BE2C (cell line): ENCODE measurements around the gene CDKN3.
A peak's percentile ranks its signal among the peaks of the same experiment; 100 is the strongest.
"Not testable (repeated sequence)": the region's sequence is repeated elsewhere in the genome, so short reads cannot be mapped to it uniquely, and the experiment has no call there.

ENCODE experiments used
- DNase-seq: peaks from one replicate; pipeline ENCODE4 v3.0.0-alpha.2; 2020
- H3K27me3 ChIP-seq: fragments of 250-450 bp; sonication (Bioruptor Pico); 2 replicates; pipeline ENCODE4 v1.5.1; 2020; ENCODE audit warnings: mild to moderate bottlenecking
- H3K36me3 ChIP-seq: fragments of 250-450 bp; sonication (Bioruptor Pico); 2 replicates; pipeline ENCODE4 v1.5.1; 2020; ENCODE audit warnings: mild to moderate bottlenecking
- H3K4me1 ChIP-seq: fragments of 250-450 bp; sonication (Bioruptor Pico); 2 replicates; pipeline ENCODE4 v1.5.1; 2020
- H3K4me3 ChIP-seq: 2 replicates; pipeline ENCODE4 v1.5.1; 2011; ENCODE audit warnings: low read depth, low read length
- H3K9me3 ChIP-seq: fragments of 250-450 bp; sonication (Bioruptor Pico); 2 replicates; pipeline ENCODE4 v1.5.1; 2020
- TF ChIP-seq, protein P1 (sequence below): IDR thresholded peaks from 2 replicates; pipeline ENCODE4 v1.5.1; 2012; ENCODE audit warnings: mild to moderate bottlenecking, low read depth, low read length

Gene CDKN3

DNA sequence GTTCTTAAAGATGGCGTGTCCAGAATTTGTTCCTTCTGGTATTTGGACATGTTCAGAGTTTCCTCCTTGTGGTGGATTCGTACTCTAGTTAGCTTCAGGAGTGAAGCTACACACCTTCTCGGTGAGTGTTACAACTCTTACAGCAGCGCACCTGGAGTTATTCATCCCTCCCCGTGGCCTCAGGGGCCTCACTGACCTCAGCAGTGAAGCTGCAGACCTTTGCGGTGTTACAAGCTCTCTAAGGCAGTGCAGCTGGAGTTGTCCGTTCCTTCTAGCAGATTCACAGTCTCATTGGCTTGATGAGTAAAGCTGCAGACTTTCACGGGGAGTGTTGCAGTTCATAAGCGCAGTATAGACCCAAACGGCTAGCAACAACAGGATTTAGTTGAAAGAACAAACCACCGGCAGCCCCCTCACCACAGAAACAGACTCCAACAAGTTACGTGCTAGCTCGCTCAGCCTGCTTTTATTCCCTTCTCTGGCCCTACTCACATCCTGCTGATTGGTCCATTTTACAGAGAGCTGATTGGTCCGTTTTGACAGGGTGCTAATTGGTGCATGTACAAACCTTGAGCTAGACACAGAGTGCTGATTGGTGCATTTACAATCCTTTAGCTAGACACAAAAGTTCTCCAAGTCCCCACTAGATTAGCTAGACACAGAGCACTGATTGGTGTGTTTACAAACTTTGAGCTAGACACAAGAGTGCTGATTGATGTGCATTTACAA is 4.5 kb upstream of the CDKN3 start:
- no peaks in the 10 kb centered on the region for H3K36me3 ChIP-seq
- H3K4me1 ChIP-seq, result no peaks in the 10 kb centered on the region
- no peak for DNase-seq
- H3K4me3 ChIP-seq, result no peak overlapping the region
- TF ChIP-seq, protein P1, sequence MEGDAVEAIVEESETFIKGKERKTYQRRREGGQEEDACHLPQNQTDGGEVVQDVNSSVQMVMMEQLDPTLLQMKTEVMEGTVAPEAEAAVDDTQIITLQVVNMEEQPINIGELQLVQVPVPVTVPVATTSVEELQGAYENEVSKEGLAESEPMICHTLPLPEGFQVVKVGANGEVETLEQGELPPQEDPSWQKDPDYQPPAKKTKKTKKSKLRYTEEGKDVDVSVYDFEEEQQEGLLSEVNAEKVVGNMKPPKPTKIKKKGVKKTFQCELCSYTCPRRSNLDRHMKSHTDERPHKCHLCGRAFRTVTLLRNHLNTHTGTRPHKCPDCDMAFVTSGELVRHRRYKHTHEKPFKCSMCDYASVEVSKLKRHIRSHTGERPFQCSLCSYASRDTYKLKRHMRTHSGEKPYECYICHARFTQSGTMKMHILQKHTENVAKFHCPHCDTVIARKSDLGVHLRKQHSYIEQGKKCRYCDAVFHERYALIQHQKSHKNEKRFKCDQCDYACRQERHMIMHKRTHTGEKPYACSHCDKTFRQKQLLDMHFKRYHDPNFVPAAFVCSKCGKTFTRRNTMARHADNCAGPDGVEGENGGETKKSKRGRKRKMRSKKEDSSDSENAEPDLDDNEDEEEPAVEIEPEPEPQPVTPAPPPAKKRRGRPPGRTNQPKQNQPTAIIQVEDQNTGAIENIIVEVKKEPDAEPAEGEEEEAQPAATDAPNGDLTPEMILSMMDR, result no peak
- H3K9me3 ChIP-seq, result no peaks in the 10 kb centered on the region
- H3K27me3 ChIP-seq, result no peaks in the 10 kb centered on the region

DNA sequence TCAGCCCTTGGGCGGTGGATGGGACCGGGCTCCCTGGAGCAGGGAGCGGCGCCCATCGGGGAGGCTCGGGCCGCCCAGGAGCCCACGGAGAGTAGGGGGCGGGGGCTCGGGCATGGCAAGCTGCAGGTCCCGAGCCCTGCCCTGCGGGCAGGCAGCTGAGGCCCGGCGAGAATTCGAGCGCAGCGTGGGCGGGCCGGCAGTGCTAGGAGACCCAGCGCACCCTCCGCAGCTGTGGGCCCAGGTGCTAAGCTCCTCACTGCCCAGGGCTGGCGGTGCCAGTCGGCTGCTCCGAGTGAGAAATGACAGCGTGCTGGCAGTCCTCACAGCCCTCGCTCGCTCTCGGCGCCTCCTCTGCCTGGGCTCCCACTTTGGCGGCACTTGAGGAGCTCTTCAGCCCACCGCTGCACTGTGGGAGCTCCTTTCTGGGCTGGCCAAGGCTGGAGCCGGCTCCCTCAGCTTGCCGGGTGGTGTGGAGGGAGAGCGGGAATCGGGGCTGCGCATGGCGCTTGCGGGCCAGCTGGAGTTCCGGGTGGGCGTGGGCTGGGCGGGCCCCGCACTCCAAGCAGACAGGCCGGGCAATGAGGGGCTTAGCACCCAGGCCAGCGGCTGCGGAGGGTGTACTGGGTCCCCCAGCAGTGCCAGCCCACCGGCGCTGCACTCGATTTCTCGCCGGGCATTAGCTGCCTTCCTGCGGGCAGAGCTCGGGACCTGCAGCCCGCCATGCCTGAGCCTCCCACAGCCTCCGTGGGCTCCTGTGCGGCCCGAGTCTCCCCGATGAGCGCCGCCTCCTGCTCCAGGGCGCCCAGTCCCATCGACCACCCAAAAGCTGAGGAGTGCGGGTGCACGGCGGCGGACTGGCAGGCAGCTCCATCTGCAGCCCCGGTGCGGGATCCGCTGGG is 3.6 kb upstream of the CDKN3 start:
- not testable (repeated sequence) for H3K9me3 ChIP-seq, DNase-seq, H3K4me3 ChIP-seq

DNA sequence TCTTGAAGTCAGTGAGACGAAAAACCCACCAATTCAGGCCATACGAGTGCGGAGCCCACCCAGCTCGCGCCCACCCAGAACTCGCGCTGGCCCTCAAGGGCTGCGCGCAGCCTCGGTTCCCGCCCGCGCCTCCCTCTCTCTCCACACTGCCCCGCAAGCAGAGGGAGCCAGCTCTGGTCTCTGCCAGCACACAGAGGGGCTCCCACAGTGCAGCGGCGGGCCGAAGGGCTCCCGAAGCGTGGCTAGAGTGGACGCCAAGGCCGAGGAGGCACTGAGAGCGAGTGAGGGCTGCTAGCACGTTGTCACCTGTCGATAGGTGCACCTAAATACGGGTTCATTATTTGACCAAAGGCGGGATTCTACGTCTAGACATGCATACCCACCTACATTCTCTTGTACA is 2.2 kb upstream of the CDKN3 start:
- Histone ChIP-seq H3K4me3 (no peak overlapping the region), H3K27me3 (no peaks in the 10 kb centered on the region), H3K4me1 (no peaks in the 10 kb centered on the region), H3K9me3 (no peaks in the 10 kb centered on the region), H3K36me3 (no peaks in the 10 kb centered on the region)
- TF ChIP-seq, protein P1, result no peak
- no peak for DNase-seq

More for the DNA sequence above, 3.6 kb upstream of the CDKN3 start:
- H3K4me1 ChIP-seq, H3K27me3 ChIP-seq, H3K36me3 ChIP-seq: not testable (repeated sequence)

DNA sequence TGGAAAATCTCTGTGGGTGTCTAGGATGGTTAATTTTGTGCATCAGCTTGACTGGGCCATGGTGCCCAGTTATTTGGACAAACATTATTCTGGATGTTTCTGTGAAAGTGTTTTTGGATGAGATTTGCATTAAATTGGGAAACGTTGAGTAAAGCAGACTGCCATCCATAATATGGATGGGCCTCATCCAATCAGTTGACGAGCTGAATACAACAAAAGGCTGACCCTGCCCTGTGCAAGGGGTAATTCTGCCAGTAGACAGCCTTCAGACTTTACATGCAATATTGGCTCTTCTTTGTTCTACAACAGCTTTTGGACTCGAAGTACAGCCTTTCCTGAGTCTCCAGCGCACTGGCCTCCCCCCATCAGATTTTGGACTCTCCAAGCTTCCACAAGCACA is 1.5 kb upstream of the CDKN3 start:
- TF ChIP-seq, protein P1, result no peak
- no peaks in the 10 kb centered on the region for H3K4me1 ChIP-seq
- H3K27me3 ChIP-seq, result no peaks in the 10 kb centered on the region
- H3K4me3 ChIP-seq, result no peak overlapping the region
- no peak for DNase-seq
- no peaks in the 10 kb centered on the region; the same call in 1 of the 2 replicates for H3K36me3 ChIP-seq
- H3K9me3 ChIP-seq, result no peaks in the 10 kb centered on the region

DNA sequence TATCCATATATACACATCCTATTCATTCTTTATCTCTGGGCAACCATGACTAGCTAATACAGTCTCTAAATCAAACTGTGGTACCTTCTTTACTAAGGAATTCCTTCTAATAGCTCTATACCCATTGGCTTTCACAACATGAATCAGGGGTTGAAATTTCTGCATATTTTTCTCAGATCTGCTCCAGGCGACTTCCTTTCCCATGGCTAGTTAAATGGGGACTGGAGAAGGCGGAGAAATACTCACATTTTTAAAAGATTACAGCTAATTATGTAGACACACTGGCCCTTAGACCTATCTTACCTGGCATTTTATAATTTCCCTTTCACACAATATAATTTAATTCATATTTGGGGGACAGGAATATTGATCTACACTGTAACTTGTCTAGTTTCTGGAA is 1.1 kb upstream of the CDKN3 start:
- H3K36me3 ChIP-seq, result peaks cover 1% of the 10 kb centered on the region
- TF ChIP-seq, protein P1, result no peak
- no peaks in the 10 kb centered on the region for H3K27me3 ChIP-seq
- H3K4me3 ChIP-seq, result no peak overlapping the region
- no peaks in the 10 kb centered on the region; the same call in 1 of the 2 replicates for H3K4me1 ChIP-seq
- H3K9me3 ChIP-seq, result no peaks in the 10 kb centered on the region
- no peak for DNase-seq

DNA sequence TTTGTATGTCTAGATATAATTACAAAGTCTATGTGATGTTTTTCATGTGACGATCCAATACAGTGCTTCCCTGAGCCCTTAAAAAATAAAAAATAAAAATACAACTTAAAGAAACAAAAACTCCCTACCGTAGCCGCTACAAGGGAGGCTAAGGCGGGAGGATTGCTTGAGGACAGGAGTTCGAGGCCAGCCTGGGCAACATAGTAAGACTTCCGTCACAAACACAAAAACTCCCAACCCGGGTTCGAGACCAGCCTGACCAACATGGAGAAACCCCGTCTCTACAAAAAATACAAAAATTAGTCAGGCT is 669 bp upstream of the CDKN3 start:
- H3K4me3 ChIP-seq, result peak overlapping the region; percentile 61
- no peaks in the 10 kb centered on the region for H3K9me3 ChIP-seq
- TF ChIP-seq, protein P1, result no peak
- H3K4me1 ChIP-seq, result no peaks in the 10 kb centered on the region; the same call in 1 of the 2 replicates
- DNase-seq, result no peak
- no peaks in the 10 kb centered on the region for H3K27me3 ChIP-seq
- H3K36me3 ChIP-seq, result peaks cover 3% of the 10 kb centered on the region
